ENCODE results near the gene CHRNA7. TPM values are rescaled to one million over a fixed set of nuclear protein-coding genes. Genes with fewer than 3 reads are reported as not detected.

Gene CHRNA7
- total and polyA plus RNA-seq, 2 experiments from 2014 or later, result not detected

- Histone ChIP-seq H3K4me1 (ENCODE audit: insufficient read depth) (no peaks in the 10 kb centered on the region), H3K9ac (no peak overlapping the region), H3F3A (ENCODE audit: insufficient read depth) (no peaks in the 10 kb centered on the region), H3K36me3 (ENCODE audit: low read depth) (no peaks in the 10 kb centered on the region), H3K79me2 (ENCODE audit: insufficient read depth) (no peaks in the 10 kb centered on the region), H3K9me3 (ENCODE audit: low read depth) (no peaks in the 10 kb centered on the region), H4K20me1 (ENCODE audit: insufficient read depth) (no peaks in the 10 kb centered on the region), H3K9me2 (ENCODE audit: insufficient read depth) (no peaks in the 10 kb centered on the region), H3K27me3 (replicated peaks; ENCODE audit: insufficient read depth) (peaks cover 33% of the 10 kb centered on the region), H3K4me2 (ENCODE audit: unreplicated experiment) (no peak overlapping the region), H3K27ac (no peak overlapping the region), H3K4me3 (no peak overlapping the region), H2AFZ (no peak overlapping the region)
- in situ Hi-C loops (cut with MboI), result no loop called here
- no peak for DNase-seq
- no peak for TF ChIP-seq EZH2 (IDR thresholded peaks at IDR 0.05; ENCODE audit: insufficient read depth, poor library complexity, severe bottlenecking)
- TF ChIP-seq EZH2phosphoT487 (IDR thresholded peaks at IDR 0.05; ENCODE audit: insufficient read depth, low read depth), result no peak
Measured at GRCh38 chr15:32034106-32034505, 3.8 kb downstream of the CHRNA7 start.

- DNase-seq, result no peak
- H3K9me2 ChIP-seq (ENCODE audit: insufficient read depth), result no peaks in the 10 kb centered on the region
- no peak overlapping the region for H3K27ac ChIP-seq
- H4K20me1 ChIP-seq (ENCODE audit: insufficient read depth), result no peaks in the 10 kb centered on the region
- no peak overlapping the region for H3K4me3 ChIP-seq
- H3K9ac ChIP-seq, result no peak overlapping the region
- in situ Hi-C loops (cut with MboI), result no loop called here
- no peaks in the 10 kb centered on the region for H3F3A ChIP-seq (ENCODE audit: insufficient read depth)
- no peaks in the 10 kb centered on the region for H3K79me2 ChIP-seq (ENCODE audit: insufficient read depth)
- WGBS, 2 experiments (ENCODE audit: low coverage in 1 of 2, low lambda C conversion rate in 2 of 2, missing lambda C conversion rate in 2 of 2), result 33 to 35% methylated on average over 2 of the region's 2 CpGs
- H2AFZ ChIP-seq, result no peak overlapping the region
- H3K9me3 ChIP-seq (ENCODE audit: low read depth), result no peaks in the 10 kb centered on the region
- peaks cover 24% of the 10 kb centered on the region for H3K27me3 ChIP-seq (replicated peaks; ENCODE audit: insufficient read depth)
- no peaks in the 10 kb centered on the region for H3K4me1 ChIP-seq (ENCODE audit: insufficient read depth)
- no peak overlapping the region for H3K4me2 ChIP-seq (ENCODE audit: unreplicated experiment)
- no peaks in the 10 kb centered on the region for H3K36me3 ChIP-seq (ENCODE audit: low read depth)
- TF ChIP-seq EZH2phosphoT487 (IDR thresholded peaks at IDR 0.05; ENCODE audit: insufficient read depth, low read depth) (no peak), EZH2 (IDR thresholded peaks at IDR 0.05; ENCODE audit: insufficient read depth, poor library complexity, severe bottlenecking) (no peak)
Measured at GRCh38 chr15:32035285-32035684, 5.0 kb downstream of the CHRNA7 start.

DNA sequence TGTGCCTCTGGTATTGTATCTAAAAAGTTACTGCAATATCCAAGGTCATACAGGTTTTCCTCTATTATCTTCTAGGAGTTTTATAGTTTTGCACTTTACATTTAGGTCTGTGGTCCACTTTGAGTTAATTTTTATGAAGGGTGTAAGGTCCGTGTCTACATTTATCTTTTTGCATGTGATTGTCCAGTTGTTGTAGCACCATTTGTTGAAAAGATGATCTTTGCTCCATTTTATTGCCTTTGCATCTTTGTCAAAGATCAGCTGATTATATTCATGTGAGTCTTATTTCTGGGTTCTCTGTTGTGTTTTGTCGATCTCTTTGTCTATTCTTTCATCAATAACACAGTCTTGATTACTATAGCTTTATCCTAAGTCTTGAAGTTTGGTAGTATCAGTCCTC lies 6.7 kb downstream of the CHRNA7 start:
- Histone ChIP-seq H4K20me1 (ENCODE audit: insufficient read depth) (no peaks in the 10 kb centered on the region), H3K9me3 (ENCODE audit: low read depth) (no peaks in the 10 kb centered on the region), H3K79me2 (ENCODE audit: insufficient read depth) (no peaks in the 10 kb centered on the region), H3F3A (ENCODE audit: insufficient read depth) (no peaks in the 10 kb centered on the region), H3K4me1 (ENCODE audit: insufficient read depth) (no peaks in the 10 kb centered on the region), H3K27me3 (replicated peaks; ENCODE audit: insufficient read depth) (peaks cover 11% of the 10 kb centered on the region), H3K9me2 (ENCODE audit: insufficient read depth) (no peaks in the 10 kb centered on the region), H2AFZ (no peak overlapping the region), H3K4me3 (no peak overlapping the region), H3K9ac (no peak overlapping the region), H3K27ac (no peak overlapping the region), H3K4me2 (ENCODE audit: unreplicated experiment) (no peak overlapping the region), H3K36me3 (ENCODE audit: low read depth) (no peaks in the 10 kb centered on the region)
- in situ Hi-C loops (cut with MboI), result no loop called here
- TF ChIP-seq EZH2phosphoT487 (IDR thresholded peaks at IDR 0.05; ENCODE audit: insufficient read depth, low read depth) (no peak), EZH2 (IDR thresholded peaks at IDR 0.05; ENCODE audit: insufficient read depth, poor library complexity, severe bottlenecking) (no peak)
- 13 to 15% methylated on average over 2 of the region's 2 CpGs for WGBS, 2 experiments (ENCODE audit: low coverage in 1 of 2, low lambda C conversion rate in 2 of 2, missing lambda C conversion rate in 2 of 2)
- no peak for DNase-seq

- no peaks in the 10 kb centered on the region for H3K4me1 ChIP-seq (ENCODE audit: insufficient read depth)
- WGBS, 2 experiments (ENCODE audit: low coverage in 1 of 2, low lambda C conversion rate in 2 of 2, missing lambda C conversion rate in 2 of 2), result 44 to 71% methylated on average over 7 of the region's 7 CpGs
- in situ Hi-C loops (cut with MboI), result no loop called here
- H3K4me2 ChIP-seq (ENCODE audit: unreplicated experiment), result no peak overlapping the region
- no peaks in the 10 kb centered on the region for H3K36me3 ChIP-seq (ENCODE audit: low read depth)
- H4K20me1 ChIP-seq (ENCODE audit: insufficient read depth), result no peaks in the 10 kb centered on the region
- no peaks in the 10 kb centered on the region for H3K9me3 ChIP-seq (ENCODE audit: low read depth)
- no peaks in the 10 kb centered on the region for H3K27me3 ChIP-seq (replicated peaks; ENCODE audit: insufficient read depth)
- H3K79me2 ChIP-seq (ENCODE audit: insufficient read depth), result no peaks in the 10 kb centered on the region
- DNase-seq, result no peak
- H3K9ac ChIP-seq, result no peak overlapping the region
- no peak overlapping the region for H3K4me3 ChIP-seq
- no peaks in the 10 kb centered on the region for H3K9me2 ChIP-seq (ENCODE audit: insufficient read depth)
- TF ChIP-seq EZH2phosphoT487 (IDR thresholded peaks at IDR 0.05; ENCODE audit: insufficient read depth, low read depth) (no peak), EZH2 (IDR thresholded peaks at IDR 0.05; ENCODE audit: insufficient read depth, poor library complexity, severe bottlenecking) (no peak)
- no peak overlapping the region for H3K27ac ChIP-seq
- no peaks in the 10 kb centered on the region for H3F3A ChIP-seq (ENCODE audit: insufficient read depth)
- no peak overlapping the region for H2AFZ ChIP-seq
Measured at GRCh38 chr15:32041294-32041693, 11.0 kb downstream of the CHRNA7 start.

Data from GM23248 (cell line).